Spinal cord (tissue), 10 donors: Measurements from ENCODE around the gene CDK2AP2. TPM values are rescaled to one million over a fixed set of nuclear protein-coding genes. Genes with fewer than 3 reads are reported as not detected.
"Not testable (repeated sequence)": the region's sequence is repeated elsewhere in the genome, so short reads cannot be mapped to it uniquely, and the experiment has no call there.

ENCODE experiments used
- DNase-seq, 6 donors: peaks; one replicate each; pipeline versions ENCODE4 v3.0.0 to v3.0.0-alpha.2; 2013 to 2015; ENCODE audit warnings: low spot score in 6 of 6, low read depth in 4 of 6
- H3K27ac ChIP-seq: one replicate; pipeline ENCODE4 v1.5.1; 2013; ENCODE audit warnings: low read depth, low read length, control low read depth
- H3K27me3 ChIP-seq: one replicate; pipeline ENCODE4 v1.6.1; 2013; ENCODE audit warnings: low read length; ENCODE audit not compliant: control insufficient read depth, insufficient read depth
- H3K36me3 ChIP-seq: one replicate; pipeline ENCODE4 v1.6.1; 2013; ENCODE audit warnings: low read length; ENCODE audit not compliant: control insufficient read depth, insufficient read depth
- H3K4me1 ChIP-seq: one replicate; pipeline ENCODE4 v1.6.1; 2013; ENCODE audit warnings: low read length; ENCODE audit not compliant: control insufficient read depth, insufficient read depth
- H3K4me3 ChIP-seq: one replicate; pipeline ENCODE4 v1.5.1; 2013; ENCODE audit warnings: low read depth, low read length, control low read depth
- H3K9me3 ChIP-seq: one replicate; pipeline ENCODE4 v1.6.1; 2013; ENCODE audit warnings: low read length; ENCODE audit not compliant: control insufficient read depth, insufficient read depth
- WGBS: methylation state at CpG from one replicate; pipeline ENCODE4 v1.1.5; 2013; ENCODE audit warnings: missing lambda C conversion rate; ENCODE audit not compliant: insufficient coverage; 5-methylcytosine and 5-hydroxymethylcytosine counted together
- long read RNA-seq, 4 donors: transcript quantifications; one replicate each; lab custom pipeline, GENCODE V29; 2026
- polyA plus RNA-seq, 2 donors: library from polyadenylated mRNA; unstranded; fragments of 120-200 nt; gene quantifications; one replicate each; pipeline ENCODE4 v1.2.1, GENCODE V29; 2013; ENCODE audit not compliant: insufficient read length in 2 of 2
- total RNA-seq, 2 donors: library from RNA; depleted of rRNA in 1 of 2; stranded (reverse); fragments of 120-200 nt in 1 of 2; fragments of >200 nt in 1 of 2; gene quantifications; one replicate each; pipeline versions ENCODE4 v1.2.3 to v1.2.4, GENCODE V29; 2013 to 2014
- donor health status: healthy.

CDK2AP2 gene, protein sequence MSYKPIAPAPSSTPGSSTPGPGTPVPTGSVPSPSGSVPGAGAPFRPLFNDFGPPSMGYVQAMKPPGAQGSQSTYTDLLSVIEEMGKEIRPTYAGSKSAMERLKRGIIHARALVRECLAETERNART
- total RNA-seq (10 to 100 TPM in 1 of 2 donors, 1 to 10 TPM in 1; 8.7 to 27.5 TPM), polyA plus RNA-seq (10 to 100 TPM; 51.1 to 53.2 TPM)
- long read RNA-seq, donor 1, transcript CDK2AP2-201 (4 exons, 1,378 nt) = major isoform, 30 of 40 reads
- long read RNA-seq, donor 1, transcript CDK2AP2-202 (3 exons, 1,692 nt) = minor isoform, 7 of 40 reads
- long read RNA-seq, donor 1, partial matches to known transcripts = 0 of 40 reads
- long read RNA-seq, donor 1, other reads (novel, unspliced or antisense) = 0 of 40 reads
- long read RNA-seq, donor 2, transcript CDK2AP2-201 (4 exons, 1,378 nt) = major isoform, 19 of 28 reads
- long read RNA-seq, donor 2, partial matches to known transcripts = 0 of 28 reads
- long read RNA-seq, donor 2, other reads (novel, unspliced or antisense) = 0 of 28 reads
- long read RNA-seq, donor 3, transcript CDK2AP2-202 (3 exons, 1,692 nt) = minor isoform, 5 of 21 reads
- long read RNA-seq, donor 3, transcript CDK2AP2-201 (4 exons, 1,378 nt) = major isoform, 14 of 21 reads
- long read RNA-seq, donor 3, partial matches to known transcripts = 0 of 21 reads
- long read RNA-seq, donor 3, other reads (novel, unspliced or antisense) = 0 of 21 reads
- long read RNA-seq, donor 4, transcript CDK2AP2-201 (4 exons, 1,378 nt) = major isoform, 17 of 22 reads
- long read RNA-seq, donor 4, partial matches to known transcripts = 0 of 22 reads
- long read RNA-seq, donor 4, other reads (novel, unspliced or antisense) = 0 of 22 reads

- Histone ChIP-seq H3K27ac (peak within 1 kb of the TSS; percentile 99), H3K36me3 (peaks cover 17% of the 10 kb centered on the region), H3K4me3 (peak within 1 kb of the TSS; percentile 71), H3K27me3 (peaks cover 5% of the 10 kb centered on the region), H3K4me1 (peaks cover 56% of the 10 kb centered on the region), H3K9me3 (no peaks in the 10 kb centered on the region)
- WGBS = under 1% methylated on average over 57 of the region's 57 CpGs
- DNase-seq = peak; percentile 85 to 99 (median 98)
Observed at GRCh38 chr11:67507864-67508485, at the start of gene CDK2AP2. TSS of gene CDK2AP2 (minus strand) at chr11:67508162. CDS start at chr11:67508082, 80 bp downstream.

GRCh38 chr11:67556244-67556643 is 48.3 kb upstream of the CDK2AP2 start:
- H3K4me1 ChIP-seq = no peaks in the 10 kb centered on the region
- no peaks in the 10 kb centered on the region for H3K36me3 ChIP-seq
- no peak overlapping the region for H3K27ac ChIP-seq
- H3K4me3 ChIP-seq = no peak overlapping the region
- WGBS = 100% methylated on average over 2 of the region's 3 CpGs
- H3K27me3 ChIP-seq = no peaks in the 10 kb centered on the region
- DNase-seq = no peak
- peaks cover 2% of the 10 kb centered on the region for H3K9me3 ChIP-seq

DNA sequence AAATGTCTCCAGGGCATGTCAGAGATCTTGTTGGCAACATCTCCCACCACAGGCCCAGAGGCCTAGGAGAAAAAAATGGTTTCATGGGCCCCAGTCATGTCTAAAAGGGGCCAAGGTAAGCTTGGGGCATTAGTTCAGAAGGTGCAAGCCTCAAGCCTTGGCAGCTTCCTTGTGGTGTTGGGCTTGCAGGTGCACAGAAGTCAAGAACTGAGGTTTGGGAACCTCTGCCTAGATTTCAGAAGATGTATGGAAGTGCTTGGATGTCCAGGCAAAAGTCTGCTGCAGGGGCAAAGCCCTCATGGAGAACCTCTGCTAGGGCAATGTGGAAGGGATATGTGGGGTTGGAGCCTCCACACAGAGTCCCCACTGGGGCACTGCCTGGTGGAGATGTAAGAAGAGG is 43.7 kb upstream of the CDK2AP2 start:
- H3K27ac ChIP-seq, H3K27me3 ChIP-seq, H3K36me3 ChIP-seq, H3K4me3 ChIP-seq, H3K4me1 ChIP-seq, H3K9me3 ChIP-seq, DNase-seq: not testable (repeated sequence)

DNA sequence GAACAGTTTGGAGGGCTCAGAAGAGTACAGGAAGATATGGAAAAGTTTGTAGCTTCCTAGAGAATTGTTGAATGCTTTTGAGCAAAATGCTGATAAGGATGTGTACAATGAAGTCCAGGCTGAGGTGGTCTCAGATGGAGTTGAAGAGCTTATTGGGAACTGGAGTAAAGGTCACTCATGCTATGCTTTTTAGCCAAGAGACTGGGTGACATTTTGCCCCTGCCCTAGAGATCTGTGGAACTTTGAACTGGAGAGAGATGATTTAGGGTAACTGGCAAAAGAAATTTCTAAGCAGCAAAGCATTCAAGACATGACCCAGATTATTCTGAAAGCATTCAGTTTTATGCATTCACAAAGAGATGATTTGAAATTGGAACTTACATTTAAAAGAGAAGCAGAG is 43.2 kb upstream of the CDK2AP2 start:
- Histone ChIP-seq H3K9me3 (peaks cover 2% of the 10 kb centered on the region), H3K36me3 (no peaks in the 10 kb centered on the region), H3K4me3 (no peak overlapping the region), H3K27ac (no peak overlapping the region), H3K27me3 (no peaks in the 10 kb centered on the region), H3K4me1 (no peaks in the 10 kb centered on the region)
- no peak for DNase-seq

- H3K9me3 ChIP-seq = peaks cover 2% of the 10 kb centered on the region
- H3K27me3 ChIP-seq = no peaks in the 10 kb centered on the region
- H3K27ac ChIP-seq = no peak overlapping the region
- H3K4me3 ChIP-seq = no peak overlapping the region
- H3K36me3 ChIP-seq = no peaks in the 10 kb centered on the region
- H3K4me1 ChIP-seq = peaks cover 5% of the 10 kb centered on the region
- no peak for DNase-seq
- 91% methylated on average over 3 of the region's 9 CpGs for WGBS
Observed at GRCh38 chr11:67548555-67549110, 40.7 kb upstream of the CDK2AP2 start.

DNA sequence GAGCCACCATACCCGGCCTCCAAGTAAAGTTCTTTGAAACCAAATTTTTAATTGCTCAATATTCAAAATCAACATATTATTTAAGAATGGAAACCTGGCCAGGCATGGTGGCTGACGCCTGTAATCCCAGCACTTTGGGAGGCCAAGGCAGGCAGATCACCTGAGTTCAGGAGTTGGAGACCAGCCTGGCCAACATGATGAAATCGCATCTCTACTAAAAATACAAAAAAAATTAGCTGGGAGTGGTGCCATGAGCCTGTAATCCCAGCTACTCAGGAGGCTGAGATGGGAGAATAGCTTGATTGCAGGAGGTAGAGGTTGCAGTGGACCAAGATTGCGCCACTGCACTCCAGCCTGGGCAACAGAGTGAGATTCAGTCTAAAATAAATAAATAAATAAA is 40.1 kb upstream of the CDK2AP2 start:
- not testable (repeated sequence) for H3K4me1 ChIP-seq, H3K27me3 ChIP-seq, DNase-seq, H3K27ac ChIP-seq, H3K4me3 ChIP-seq, H3K36me3 ChIP-seq, H3K9me3 ChIP-seq
- no CpG with 5 or more reads among the region's 4 CpGs for WGBS

DNA sequence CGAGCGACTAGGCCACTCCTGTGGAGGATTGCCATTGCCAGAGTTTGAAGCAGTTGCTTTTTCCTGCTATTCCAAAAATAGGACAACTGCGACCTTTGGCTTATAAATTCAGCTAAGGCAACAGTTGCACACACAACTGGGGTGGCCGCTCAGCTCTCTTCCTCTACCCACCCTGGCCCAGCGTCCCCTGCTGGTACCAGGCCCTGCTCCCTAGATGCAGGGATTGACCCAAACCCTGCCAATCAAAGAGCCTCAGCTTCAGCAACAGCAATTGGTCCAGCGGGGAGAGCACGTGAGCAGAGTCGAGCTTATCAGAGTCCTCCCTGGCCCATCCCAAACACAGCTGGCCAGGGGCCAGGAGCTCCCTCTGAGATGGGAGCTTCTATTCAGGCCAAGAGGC is 37.3 kb upstream of the CDK2AP2 start:
- Histone ChIP-seq H3K4me3 (no peak overlapping the region), H3K36me3 (no peaks in the 10 kb centered on the region), H3K27me3 (no peaks in the 10 kb centered on the region), H3K27ac (peak overlapping the region; percentile 61), H3K4me1 (peaks cover 5% of the 10 kb centered on the region), H3K9me3 (no peaks in the 10 kb centered on the region)
- DNase-seq = peak in 2 of 6 donors; percentile 13 to 43
- WGBS = 50% methylated on average over 8 of the region's 8 CpGs

DNA sequence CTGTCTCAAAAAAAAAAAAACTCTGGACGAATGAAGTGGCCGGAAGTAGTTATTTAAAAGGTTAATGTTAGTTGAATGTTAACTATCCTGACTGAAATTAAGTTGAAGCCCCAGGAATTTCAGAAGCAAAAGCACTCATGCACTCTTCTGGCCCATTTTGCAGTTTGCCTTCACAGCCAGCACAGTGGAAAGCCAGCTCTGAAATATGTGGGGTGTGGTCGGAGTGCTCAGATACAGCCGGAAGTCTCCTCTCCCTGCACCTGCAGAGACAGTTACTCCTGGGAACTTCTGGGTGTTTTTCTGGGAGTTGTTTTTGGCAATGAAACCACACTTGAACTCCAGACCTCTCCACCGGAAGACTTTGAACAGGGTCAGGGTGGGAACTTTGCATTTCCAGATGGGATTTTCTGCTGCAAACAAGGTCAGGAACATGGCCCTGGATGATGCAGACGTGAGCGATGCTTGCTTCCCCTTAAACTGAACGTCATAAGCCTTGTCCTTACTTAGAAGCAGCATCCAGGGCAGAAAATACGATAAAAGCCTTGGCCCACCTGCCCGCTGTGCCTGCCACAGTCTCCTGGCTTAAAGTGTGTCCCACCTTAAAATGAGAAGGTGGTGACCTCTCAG is 36.8 kb upstream of the CDK2AP2 start:
- Histone ChIP-seq H3K4me1 (peaks cover 5% of the 10 kb centered on the region), H3K9me3 (no peaks in the 10 kb centered on the region), H3K27me3 (no peaks in the 10 kb centered on the region), H3K4me3 (no peak overlapping the region), H3K27ac (peak overlapping the region; percentile 61), H3K36me3 (no peaks in the 10 kb centered on the region)
- WGBS = 74% methylated on average over 9 of the region's 10 CpGs
- peak in 1 of 6 donors; percentile 51 for DNase-seq

- 67% methylated on average over 2 of the region's 2 CpGs for WGBS
- no peak for DNase-seq
- Histone ChIP-seq H3K36me3 (no peaks in the 10 kb centered on the region), H3K27me3 (no peaks in the 10 kb centered on the region), H3K4me1 (peaks cover 5% of the 10 kb centered on the region), H3K4me3 (no peak overlapping the region), H3K27ac (no peak overlapping the region), H3K9me3 (no peaks in the 10 kb centered on the region)
Observed at GRCh38 chr11:67543585-67543984, 35.6 kb upstream of the CDK2AP2 start.
